Anterior cingulate cortex (tissue), 58 donors: Measurements from ENCODE around the gene FRMD3.
"Not testable (repeated sequence)": the region's sequence is repeated elsewhere in the genome, so short reads cannot be mapped to it uniquely, and the experiment has no call there.

Experiments used
- DNase-seq, 58 donors: peaks; one replicate each; lab custom pipeline; 2025; lab: John Stamatoyannopoulos, UW

FRMD3 gene

DNA sequence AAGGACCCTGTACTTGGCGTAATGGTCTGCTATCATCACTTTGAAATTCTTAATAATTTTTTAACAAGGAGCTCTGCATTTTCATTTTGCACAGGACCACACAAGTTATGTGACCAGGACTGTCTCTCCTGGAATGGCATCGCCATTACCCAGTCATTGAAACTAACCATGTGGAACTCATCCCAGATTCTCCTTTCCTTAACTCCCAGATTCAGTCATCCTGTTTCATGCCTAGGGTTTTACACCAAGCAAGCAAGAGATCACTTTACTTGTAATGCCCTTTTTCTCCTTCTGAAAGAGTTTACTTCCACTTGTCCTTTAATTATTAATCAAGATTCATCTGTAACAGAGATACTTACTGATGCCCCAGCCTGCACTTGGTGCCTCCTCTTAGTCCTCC lies 12.0 kb downstream of the FRMD3 start:
- no peak for DNase-seq

DNA sequence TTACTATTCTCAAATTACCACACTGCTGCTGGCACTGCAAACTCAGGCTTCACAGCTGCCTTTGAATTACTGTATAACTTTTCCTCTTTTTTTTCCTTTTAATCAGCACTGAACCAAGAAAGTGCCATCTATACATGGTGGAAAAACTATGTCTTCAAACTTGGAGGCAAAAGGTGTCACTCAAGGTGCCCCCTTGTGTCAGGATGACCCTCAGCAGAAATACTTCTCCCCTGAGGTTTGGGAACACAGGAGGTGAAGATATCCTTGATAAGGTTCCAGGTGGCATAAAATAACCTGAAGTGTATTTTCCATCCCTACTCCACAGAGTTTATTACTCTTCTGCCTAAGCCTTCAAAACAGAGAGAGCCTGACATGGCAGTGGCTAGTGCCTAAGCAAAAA lies 14.5 kb downstream of the FRMD3 start:
- no peak for DNase-seq

DNA sequence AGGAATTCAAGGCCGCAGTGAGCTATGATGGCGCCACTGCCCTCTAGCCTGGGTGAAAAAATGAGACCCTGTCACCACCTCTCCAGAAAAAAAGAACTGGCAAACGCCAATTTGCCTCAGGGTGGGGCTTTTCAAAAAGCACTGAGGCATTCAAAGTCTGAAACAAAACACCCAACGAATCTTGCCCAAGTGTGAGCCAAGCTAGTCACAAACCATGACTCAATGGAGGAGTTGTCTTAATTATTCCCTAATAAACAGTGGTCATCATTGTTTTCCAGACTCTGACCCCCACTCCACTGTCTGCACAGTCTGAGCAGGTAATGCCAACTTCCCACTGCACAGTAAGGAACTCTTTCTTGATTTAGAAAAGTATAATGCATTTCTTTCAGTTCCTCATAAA lies 16.8 kb downstream of the FRMD3 start:
- no peak for DNase-seq

DNA sequence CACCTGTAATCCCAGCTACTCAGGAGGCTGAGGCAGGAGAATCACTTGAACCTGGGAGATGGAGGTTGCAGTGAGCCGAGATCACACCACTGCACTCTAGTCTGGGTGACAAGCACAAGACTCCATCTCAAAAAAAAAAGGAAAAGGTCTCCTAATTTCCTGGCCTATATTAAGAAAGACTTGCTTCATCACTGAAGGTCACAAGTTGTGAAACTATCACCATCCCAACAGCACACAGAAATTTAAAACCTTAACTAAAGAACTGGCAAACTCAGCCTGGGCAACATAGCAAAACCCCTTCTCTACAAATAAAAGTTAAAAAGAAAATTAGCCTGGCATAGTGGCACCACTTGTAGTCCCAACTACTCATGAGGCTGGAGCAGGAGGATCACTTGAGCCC lies 17.2 kb downstream of the FRMD3 start:
- no peak for DNase-seq

DNA sequence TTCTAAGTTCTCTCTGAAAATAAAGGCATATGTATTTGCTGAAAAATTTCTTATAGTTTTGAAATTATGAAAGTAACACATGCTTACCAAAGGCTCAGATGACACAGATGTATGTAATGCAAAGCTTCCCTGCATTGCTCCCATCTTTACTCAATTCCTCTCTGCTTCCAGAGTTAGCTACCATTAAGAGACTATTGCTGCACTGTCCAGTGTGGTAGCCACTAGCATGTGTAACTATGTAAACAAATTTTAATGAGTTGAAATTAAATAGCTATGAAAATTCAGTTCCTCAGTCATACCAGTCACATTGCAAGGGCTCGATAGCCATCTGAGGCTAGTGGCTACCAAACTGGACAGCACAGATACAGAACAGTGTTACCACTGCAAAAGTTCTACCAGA lies 17.9 kb downstream of the FRMD3 start:
- no peak for DNase-seq

DNA sequence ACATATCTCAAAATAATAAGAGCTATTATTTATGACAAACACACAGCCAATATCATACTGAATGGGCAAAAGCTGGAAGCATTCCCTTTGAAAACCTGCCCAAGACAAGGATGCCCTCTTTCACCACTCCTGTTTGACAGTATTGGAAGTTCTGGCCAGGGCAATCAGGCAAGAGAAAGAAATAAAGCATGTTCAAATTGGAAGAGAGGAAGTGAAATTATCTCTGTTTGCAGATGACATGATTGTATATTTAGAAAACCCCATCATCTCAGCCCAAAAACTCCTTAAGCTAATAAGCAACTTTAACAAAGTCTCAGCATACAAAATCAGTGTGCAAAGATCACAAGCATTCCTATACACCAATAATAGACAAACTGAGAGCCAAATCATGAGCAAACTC lies 20.2 kb downstream of the FRMD3 start:
- DNase-seq = not testable (repeated sequence)

DNA sequence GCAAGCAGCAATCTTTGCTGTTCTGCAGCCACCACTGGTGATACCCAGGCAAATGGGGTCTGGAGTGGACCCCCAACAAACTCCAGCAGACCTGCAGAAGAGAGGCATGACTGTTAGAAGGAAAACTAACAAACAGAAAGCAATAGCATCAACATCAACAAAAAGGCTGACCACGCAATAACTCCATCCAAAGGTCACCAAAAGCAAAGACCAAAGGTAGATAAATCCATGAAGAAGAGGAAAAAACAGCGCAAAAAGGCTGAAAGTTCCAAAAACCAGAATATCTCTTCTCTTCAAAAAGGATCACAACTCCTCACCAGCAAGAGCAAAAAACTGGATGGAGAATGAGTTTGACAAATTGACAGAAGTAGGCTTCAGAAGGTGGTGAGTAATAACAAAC lies 23.4 kb downstream of the FRMD3 start:
- no peak for DNase-seq

DNA sequence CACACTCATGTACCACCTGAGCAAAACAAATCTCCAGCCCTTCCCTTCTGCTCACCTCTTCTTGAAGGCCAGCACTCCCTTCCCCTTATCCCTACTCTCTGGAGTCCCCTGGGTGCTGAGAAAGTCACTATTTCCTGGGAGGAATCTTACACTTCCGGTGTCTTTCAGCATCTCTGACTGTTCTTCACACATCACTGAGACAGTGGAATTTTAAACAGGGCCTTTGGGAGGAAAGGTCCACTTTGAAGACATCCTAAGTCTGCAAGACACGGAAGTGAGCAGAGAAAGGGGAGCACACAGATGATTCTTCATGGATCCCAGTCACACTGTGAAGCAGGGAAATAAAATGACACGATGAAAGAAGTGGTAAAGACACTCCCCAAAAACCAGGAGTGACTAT lies 25.6 kb downstream of the FRMD3 start:
- DNase-seq = no peak

DNA sequence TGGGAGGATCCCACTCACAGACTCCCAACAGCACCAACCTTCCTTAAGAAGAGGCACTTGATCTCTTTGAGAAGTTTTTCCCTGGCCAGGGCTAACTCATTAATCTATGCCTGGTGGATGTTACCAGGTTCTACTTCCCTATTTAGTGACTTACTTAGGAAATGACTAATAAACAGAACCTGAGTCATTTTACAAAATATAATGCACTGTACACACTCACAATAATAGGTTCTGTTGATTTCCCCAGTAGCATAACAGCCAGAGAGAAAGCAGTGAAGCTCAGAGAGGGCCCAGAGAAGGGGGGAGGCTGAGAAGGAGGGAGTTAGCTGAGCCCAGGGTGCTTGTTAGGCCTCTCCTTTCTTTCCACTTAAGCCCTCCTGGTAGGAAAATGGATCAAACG lies 27.1 kb downstream of the FRMD3 start:
- DNase-seq = no peak

DNA sequence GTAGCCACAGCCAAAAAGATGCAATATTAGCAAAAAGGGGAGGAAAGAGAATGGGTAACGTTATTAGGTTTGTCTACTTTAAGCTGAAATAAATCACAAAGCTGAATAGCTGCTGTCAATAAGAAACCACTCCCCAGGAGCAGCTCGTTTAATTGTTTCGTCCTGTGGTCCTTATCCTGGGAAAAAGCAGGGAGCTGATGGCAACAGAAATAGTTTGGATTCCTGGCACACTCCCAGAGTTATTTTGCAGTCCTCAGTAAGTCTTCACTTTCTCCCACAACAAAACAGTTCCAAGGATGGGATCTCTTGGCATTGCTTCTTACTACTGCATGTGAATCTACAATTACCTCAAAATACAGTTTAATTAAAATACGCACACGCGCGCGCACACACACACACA lies 28.8 kb downstream of the FRMD3 start:
- no peak for DNase-seq

DNA sequence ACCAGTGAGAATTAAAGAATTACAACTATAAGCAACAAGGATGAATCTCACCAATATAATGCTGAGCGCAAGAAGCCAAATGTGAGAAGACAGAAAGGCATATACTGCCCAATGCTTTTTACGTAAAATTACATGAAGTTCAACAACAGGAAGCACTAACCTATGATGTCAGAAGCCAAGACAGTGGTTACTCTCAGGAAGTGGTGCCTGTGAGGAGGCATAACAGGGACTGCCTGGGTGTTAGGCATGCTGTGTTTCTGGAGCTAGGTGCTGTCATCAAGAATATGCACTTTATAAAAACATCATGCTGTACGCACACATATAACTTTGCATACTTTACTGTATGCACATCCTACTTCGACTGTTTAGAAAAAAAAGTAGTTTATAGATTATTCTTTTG lies 30.1 kb downstream of the FRMD3 start:
- no peak for DNase-seq

DNA sequence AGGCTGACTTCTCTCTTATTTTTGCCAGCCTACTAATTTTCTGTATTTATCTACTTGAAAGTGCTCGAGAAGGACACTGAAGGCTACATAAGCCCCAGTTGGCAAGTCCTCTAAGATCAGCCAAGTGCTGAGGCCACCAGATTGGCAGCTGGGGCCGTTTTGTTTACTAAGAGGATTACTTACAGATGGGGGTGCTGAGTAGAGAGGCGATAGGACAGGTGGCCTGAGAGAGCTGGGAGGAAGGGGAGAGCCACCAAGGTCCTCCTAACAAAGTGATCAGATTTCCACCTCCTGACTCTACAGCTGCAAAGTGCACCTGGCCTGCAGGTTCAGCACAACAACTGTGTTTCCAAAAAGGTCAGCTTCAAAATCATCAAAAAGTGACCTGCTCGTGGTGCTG lies 32.9 kb downstream of the FRMD3 start:
- DNase-seq = no peak

DNA sequence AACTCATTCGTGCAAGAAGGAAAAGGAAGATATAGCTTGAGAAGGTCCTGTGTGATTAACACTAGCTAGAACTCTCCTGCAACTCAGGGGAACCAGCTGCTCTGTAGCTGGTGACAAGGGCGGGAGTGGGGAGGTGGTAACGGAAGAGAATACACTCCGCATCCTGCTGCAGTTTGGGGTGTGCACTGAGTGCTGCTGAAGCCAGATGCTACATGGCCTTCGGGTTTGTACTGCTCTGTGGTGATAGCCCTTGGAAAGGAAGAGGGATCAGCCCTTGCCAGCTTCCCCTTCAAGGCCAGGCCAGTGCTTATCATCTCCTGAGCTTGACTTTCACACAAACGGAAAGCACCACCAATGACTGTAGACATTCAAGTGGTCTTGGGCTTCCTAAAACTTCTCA lies 34.3 kb downstream of the FRMD3 start:
- no peak for DNase-seq

DNA sequence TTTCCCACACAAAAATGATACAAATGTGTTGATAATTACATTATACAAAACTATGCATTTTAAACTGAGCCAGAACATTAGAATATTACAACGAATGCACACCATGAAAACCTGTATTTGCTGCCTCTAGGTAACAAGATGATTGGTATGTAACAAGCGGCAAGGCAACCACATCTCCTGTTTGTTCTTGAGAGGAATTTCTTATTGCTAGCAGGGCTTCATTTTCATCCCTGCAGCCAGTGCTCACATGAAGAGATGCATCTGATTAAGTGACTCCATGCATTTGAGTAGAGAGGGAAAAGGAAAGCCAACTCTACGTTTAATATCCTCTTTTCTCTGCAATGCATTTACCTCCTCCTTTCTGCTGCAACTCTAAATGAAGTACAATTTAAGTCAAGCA lies 36.6 kb downstream of the FRMD3 start:
- no peak for DNase-seq

DNA sequence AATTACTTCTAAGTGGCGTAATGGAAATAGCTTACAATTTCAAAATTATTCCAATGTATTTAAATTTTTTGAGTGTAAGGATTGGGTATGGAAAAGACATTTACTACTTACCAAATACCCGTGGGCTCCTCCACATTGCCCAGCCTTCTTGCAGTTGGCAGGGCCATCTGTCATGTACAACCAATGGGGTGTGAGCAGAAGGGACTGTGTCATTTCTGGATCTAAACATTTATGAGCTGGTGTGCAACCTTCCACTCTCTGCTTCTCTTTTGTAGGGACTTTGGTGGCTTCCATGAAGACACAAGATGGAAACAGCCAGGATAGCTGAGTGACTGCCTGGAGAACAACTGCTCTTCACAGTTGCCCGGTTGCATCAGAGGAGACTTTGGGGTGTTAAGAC lies 40.8 kb downstream of the FRMD3 start:
- DNase-seq = no peak

DNA sequence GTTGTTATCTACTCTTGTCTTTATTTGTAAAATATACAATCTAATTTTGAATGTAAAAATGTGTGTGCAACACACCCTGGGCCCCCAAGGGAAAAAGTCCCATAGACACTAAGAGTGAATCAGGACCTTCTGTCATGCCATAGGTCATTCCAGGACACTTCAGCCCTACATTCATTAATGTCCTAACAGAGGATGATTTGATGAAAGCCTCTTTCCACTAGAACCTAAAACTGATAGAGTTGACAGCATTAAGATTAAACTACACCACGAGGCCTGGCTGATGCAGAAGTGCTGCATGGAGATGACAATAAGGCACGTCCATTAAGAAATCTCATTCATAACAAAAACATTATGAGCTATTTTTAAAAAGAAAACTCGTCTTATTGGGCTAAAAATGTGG lies 46.2 kb downstream of the FRMD3 start:
- DNase-seq = no peak

DNA sequence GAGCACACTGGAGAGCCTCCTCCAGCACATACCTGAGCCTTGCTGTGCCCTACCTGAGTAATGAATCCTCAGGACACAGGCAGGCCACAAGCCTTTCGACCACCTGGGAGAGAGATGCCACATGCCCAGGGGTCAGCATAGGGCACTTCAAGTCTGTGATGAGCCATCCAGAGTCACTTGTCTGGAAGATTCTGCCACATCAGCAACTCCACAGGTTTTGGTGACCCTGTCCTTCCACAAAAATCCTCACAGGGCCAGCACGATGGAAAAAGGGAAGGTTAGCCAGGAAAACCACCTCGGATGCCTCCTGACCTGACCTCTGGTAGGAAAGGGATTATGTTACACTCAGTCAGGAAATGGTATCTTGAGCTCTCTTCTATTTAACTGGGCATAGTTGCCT lies 46.8 kb downstream of the FRMD3 start:
- DNase-seq = no peak

DNA sequence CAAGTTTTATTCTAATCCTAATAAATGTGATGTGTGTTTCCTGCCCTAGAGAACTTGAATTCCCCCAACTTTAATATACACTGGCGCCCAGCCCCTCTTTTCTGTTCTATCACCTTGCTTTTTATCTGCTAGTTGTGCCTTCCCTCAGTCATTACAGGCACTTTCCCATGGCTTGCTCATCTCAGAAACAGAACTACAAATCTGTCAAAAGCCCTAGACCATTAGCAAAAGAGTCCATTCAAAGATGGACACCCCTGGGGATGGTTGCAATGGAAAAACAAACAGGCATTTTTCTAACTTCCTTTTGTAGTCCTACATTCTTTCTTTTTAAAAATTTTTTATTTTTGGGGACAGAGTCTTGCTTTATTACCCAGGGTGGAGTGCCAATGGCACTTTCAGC lies 48.2 kb downstream of the FRMD3 start:
- no peak for DNase-seq

DNA sequence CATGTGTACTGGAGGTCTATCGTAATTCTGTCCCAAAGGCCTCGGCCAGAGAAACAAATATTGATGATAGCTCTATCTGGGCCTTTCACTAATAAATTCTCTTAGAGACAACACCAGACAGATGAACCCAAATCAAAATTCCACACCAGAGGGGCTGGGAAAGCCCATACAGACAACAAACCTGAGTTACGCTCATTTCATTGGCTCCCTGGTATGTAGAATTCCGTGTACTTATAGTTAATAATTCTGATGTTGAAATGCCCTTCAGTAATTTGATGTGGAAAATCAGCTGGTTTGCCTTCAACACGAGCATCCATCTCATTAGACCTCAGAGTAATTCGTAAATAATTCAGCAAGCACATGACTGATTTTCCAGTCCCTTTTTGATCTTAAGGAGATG lies 53.2 kb downstream of the FRMD3 start:
- DNase-seq = no peak

DNA sequence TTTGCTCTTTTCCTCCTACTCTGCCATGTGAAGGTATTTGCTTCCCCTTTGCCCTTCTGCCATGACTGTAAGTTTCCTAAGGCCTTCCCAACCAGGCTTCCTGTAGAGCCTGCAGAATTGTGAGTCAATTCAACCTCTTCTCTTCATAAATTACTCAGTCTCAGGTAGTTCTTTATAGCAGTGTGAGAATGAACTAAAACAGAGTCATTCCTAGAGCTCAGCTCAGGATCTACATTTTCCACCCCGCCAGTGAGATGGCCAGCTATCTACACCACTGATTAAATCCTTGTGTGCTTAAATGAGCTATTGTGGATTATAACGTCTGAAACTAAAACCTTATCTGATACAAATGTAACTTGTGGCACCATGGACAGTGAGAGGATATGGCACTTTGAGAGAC lies 55.0 kb downstream of the FRMD3 start:
- DNase-seq = no peak

DNA sequence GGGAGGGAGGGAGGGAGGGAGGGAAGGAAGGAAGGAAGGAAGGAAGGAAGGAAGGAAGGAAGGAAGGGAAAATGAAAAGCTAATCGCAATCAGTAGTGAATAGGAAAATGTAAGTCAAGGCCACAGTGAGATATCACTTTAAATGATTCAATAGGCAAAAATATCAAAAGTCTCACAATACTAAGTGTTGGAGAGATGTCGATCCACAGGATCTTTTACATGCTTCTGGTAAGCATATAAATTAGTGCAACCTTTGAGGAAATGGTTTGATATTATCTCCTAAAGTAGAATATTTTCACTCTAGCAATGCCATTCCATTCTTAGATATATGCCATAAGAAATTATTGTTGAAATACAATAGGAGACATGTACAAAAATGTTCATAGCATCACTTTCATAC lies 58.4 kb downstream of the FRMD3 start:
- no peak for DNase-seq

DNA sequence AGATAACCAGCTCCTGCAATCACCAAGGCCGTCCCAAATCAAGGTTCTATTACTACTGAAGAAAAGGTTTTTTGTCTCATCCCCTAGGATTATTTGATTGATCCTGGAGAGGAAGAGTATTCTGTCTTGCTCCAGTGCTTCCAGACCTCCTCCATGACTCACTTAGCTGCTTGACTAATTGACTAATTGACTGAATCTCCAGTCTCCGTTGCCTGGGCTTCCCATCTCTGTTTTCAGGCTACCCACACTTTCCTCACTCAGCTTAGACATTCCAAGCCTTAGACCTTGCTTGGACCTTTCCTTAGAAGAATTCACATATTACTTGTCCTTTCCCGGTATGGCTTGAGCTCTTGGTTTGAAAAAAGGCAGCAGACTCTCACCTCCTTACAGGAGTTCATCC lies 60.6 kb downstream of the FRMD3 start:
- no peak for DNase-seq

DNA sequence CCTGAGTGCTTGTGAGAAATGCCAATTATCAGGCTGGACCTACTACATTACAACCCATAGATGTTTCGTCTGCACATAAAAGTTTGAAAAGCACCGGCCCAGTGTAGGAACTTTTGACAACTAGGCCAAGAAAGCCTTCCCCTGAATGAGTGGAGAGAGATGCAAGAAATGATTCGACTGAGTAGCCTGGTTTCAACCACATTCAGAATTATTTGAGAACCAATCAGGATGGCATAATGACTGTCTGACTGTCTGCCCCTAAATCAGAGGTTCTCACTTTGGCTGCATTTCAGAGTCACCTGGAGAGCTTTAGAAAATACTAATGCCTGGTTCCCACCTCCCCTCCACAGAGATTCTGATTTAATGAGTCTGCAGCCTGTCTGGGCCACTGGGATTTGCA lies 61.1 kb downstream of the FRMD3 start:
- DNase-seq = no peak

DNA sequence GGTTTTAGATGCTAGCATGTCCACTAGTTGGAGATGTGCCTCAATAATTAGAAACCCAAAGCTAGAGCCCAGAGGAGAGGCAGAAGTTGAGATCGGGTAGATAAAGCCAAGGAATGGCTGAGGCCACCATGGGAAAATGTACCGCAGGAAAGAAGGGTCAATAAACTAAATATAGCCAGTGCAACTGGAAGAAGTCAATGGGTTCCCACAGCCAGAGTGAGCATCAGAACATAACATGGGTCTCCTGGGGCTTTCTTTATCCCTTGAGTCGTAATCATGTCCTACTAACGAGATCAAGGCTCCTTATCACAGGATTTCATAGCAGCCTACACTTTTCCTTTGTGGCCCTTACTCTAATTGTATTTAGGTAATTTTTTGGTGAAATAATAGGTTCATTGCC lies 61.7 kb downstream of the FRMD3 start:
- no peak for DNase-seq
